Esophagus muscularis mucosa (tissue), 4 donors: ENCODE data around the gene GPC5. TPM values are rescaled to one million over a fixed set of nuclear protein-coding genes. Genes with fewer than 3 reads are reported as not detected.

Experiments used
- DNase-seq: peaks from one replicate; pipeline ENCODE4 v3.0.0-alpha.2; 2017; ENCODE audit errors: extremely low spot score
- H3K27ac ChIP-seq, 4 donors: fragments of 200-600 bp; sonication (generic); replicated peaks in 1 of 4; 1 replicate in 3 of 4; 2 replicates in 1 of 4; pipeline ENCODE4 v1.5.1; 2016 to 2019; ENCODE audit warnings: mild to moderate bottlenecking in 1 of 4
- H3K27me3 ChIP-seq, 4 donors: fragments of 200-600 bp; sonication (generic); one replicate each; pipeline versions ENCODE4 v1.5.1 to v1.6.0; 2016 to 2019
- H3K36me3 ChIP-seq, 4 donors: fragments of 200-600 bp; sonication (generic); one replicate each; pipeline ENCODE4 v1.5.1; 2016 to 2019
- H3K4me1 ChIP-seq, 4 donors: fragments of 200-600 bp; sonication (generic); one replicate each; pipeline ENCODE4 v1.5.1; 2016 to 2019
- H3K4me3 ChIP-seq, 4 donors: fragments of 200-600 bp; sonication (generic); 1 replicate in 2 of 4; 2 replicates in 2 of 4; pipeline ENCODE4 v1.5.1; 2016 to 2019; ENCODE audit warnings: mild to moderate bottlenecking in 4 of 4, moderate library complexity in 1 of 4
- H3K9me3 ChIP-seq, 4 donors: fragments of 200-600 bp; sonication (generic); 1 replicate in 3 of 4; 2 replicates in 1 of 4; pipeline ENCODE4 v1.5.1; 2016 to 2019
- CTCF ChIP-seq, 3 experiments: fragments of 200-600 bp in 2 of 3; fragments of 450-650 bp in 1 of 3; sonication (generic) in 2 of 3; IDR thresholded peaks; one replicate each; pipeline ENCODE4 v1.5.1; 2017 to 2019; ENCODE audit warnings: antibody characterized with exemption in 3 of 3, mild to moderate bottlenecking in 2 of 3, moderate library complexity in 1 of 3
- EP300 ChIP-seq: sonication (generic); formaldehyde crosslinking; IDR thresholded peaks from one replicate; pipeline ENCODE4 v1.6.1; 2017; ENCODE audit warnings: antibody characterized with exemption
- POLR2A ChIP-seq: fragments of 450-650 bp; IDR thresholded peaks from one replicate; pipeline ENCODE4 v1.6.1; 2017; ENCODE audit warnings: antibody characterized with exemption, moderate library complexity, mild to moderate bottlenecking, low read depth
- POLR2AphosphoS5 ChIP-seq, 2 donors: sonication (generic); formaldehyde crosslinking; IDR thresholded peaks; one replicate each; pipeline ENCODE4 v1.6.1; 2017; ENCODE audit warnings: antibody characterized with exemption in 2 of 2
- WGBS: methylation state at CpG from one replicate; pipeline ENCODE4 v1.1.5; 2018; 5-methylcytosine and 5-hydroxymethylcytosine counted together
- intact Hi-C: fragments of 100-400 bp; cut with DNase I; formaldehyde crosslinking; loops from one replicate; pipeline ENCODE4 v1.15.1; 2023
- total RNA-seq, 4 donors: library from RNA; depleted of rRNA; stranded (reverse); fragments of >200 nt; gene quantifications; one replicate each; pipeline versions ENCODE4 v1.1.0 to v1.2.1, GENCODE V29; 2016

The GPC5 gene
- total RNA-seq, 4 donors from 2014 or later: 0.13 to 0.42 (median 0.33) TPM; not detected in 1

- Histone ChIP-seq H3K4me1 (no peaks in the 10 kb centered on the region), H3K27ac (no peak overlapping the region), H3K9me3 (peaks cover 0 to 4% (median 0%) of the 10 kb centered on the region in 4 donors), H3K27me3 (no peaks in the 10 kb centered on the region), H3K36me3 (no peaks in the 10 kb centered on the region), H3K4me3 (no peak overlapping the region)
- TF ChIP-seq POLR2A: no peak
- no peak for TF ChIP-seq EP300
- TF ChIP-seq CTCF (IDR thresholded peaks at IDR 0.05): no peak
- no peak for TF ChIP-seq POLR2AphosphoS5 (IDR thresholded peaks at IDR 0.05)
- WGBS: 92% methylated on average over 1 of the region's 1 CpG
- DNase-seq: no peak
- intact Hi-C loops: no loop called here
Measured at GRCh38 chr13:92354583-92354982, 956.2 kb downstream of the GPC5 start.

- intact Hi-C loops: no loop called here
- TF ChIP-seq POLR2A: no peak
- no peak for TF ChIP-seq CTCF (IDR thresholded peaks at IDR 0.05)
- TF ChIP-seq EP300: no peak
- TF ChIP-seq POLR2AphosphoS5 (IDR thresholded peaks at IDR 0.05): no peak
- no peak for DNase-seq
- peaks cover 0 to 4% (median 0%) of the 10 kb centered on the region in 4 donors for H3K9me3 ChIP-seq
- WGBS: 67% methylated on average over 1 of the region's 1 CpG
- H3K27ac ChIP-seq: no peak overlapping the region
- no peaks in the 10 kb centered on the region for H3K4me1 ChIP-seq
- H3K27me3 ChIP-seq: no peaks in the 10 kb centered on the region
- no peaks in the 10 kb centered on the region for H3K36me3 ChIP-seq
- no peak overlapping the region for H3K4me3 ChIP-seq
Measured at GRCh38 chr13:92355213-92355612, 956.8 kb downstream of the GPC5 start.

GRCh38 chr13:92362717-92363116 lies 964.3 kb downstream of the GPC5 start:
- Histone ChIP-seq H3K4me1 (no peaks in the 10 kb centered on the region), H3K36me3 (no peaks in the 10 kb centered on the region), H3K4me3 (no peak overlapping the region), H3K9me3 (peaks cover 0 to 4% (median 0%) of the 10 kb centered on the region in 4 donors), H3K27me3 (no peaks in the 10 kb centered on the region), H3K27ac (no peak overlapping the region)
- no peak for DNase-seq
- WGBS: 8% methylated on average over 2 of the region's 2 CpGs
- TF ChIP-seq EP300: no peak
- TF ChIP-seq POLR2A: no peak
- no peak for TF ChIP-seq CTCF (IDR thresholded peaks at IDR 0.05)
- TF ChIP-seq POLR2AphosphoS5 (IDR thresholded peaks at IDR 0.05): no peak
- intact Hi-C loops: no loop called here

- no peak for DNase-seq
- no peaks in the 10 kb centered on the region for H3K4me1 ChIP-seq
- H3K27ac ChIP-seq: no peak overlapping the region
- no peaks in the 10 kb centered on the region for H3K27me3 ChIP-seq
- no peaks in the 10 kb centered on the region for H3K36me3 ChIP-seq
- TF ChIP-seq POLR2A (no peak), EP300 (no peak), CTCF (IDR thresholded peaks at IDR 0.05) (no peak), POLR2AphosphoS5 (IDR thresholded peaks at IDR 0.05) (no peak)
- H3K4me3 ChIP-seq: no peak overlapping the region
- intact Hi-C loops: no loop called here
- no peaks in the 10 kb centered on the region for H3K9me3 ChIP-seq
Measured at GRCh38 chr13:92365904-92366303, 967.5 kb downstream of the GPC5 start.

- no peak for DNase-seq
- H3K27ac ChIP-seq: no peak overlapping the region
- WGBS: 90% methylated on average over 1 of the region's 1 CpG
- H3K9me3 ChIP-seq: no peaks in the 10 kb centered on the region
- no peak overlapping the region for H3K4me3 ChIP-seq
- no peaks in the 10 kb centered on the region for H3K27me3 ChIP-seq
- TF ChIP-seq POLR2A (no peak), CTCF (IDR thresholded peaks at IDR 0.05) (no peak), POLR2AphosphoS5 (IDR thresholded peaks at IDR 0.05) (no peak), EP300 (no peak)
- no peaks in the 10 kb centered on the region for H3K4me1 ChIP-seq
- intact Hi-C loops: no loop called here
- H3K36me3 ChIP-seq: no peaks in the 10 kb centered on the region
Measured at GRCh38 chr13:92377396-92377795, 979.0 kb downstream of the GPC5 start.
